AG04450 (cell line): Measurements from ENCODE around the gene GALNT7. TPM values are rescaled to one million over a fixed set of nuclear protein-coding genes. Genes with fewer than 3 reads are reported as not detected.

Experiments
- CTCF ChIA-PET: fragments of 300-600, 350-600 bp; formaldehyde crosslinking; extraction: SDS; loops from one replicate; lab custom pipeline; 2022; ENCODE audit warnings: antibody characterized with exemption, inconsistent platforms; lab: Charles Lee
- POLR2A ChIA-PET: fragments of 350-600 bp; formaldehyde crosslinking; extraction: SDS; loops from one replicate; lab custom pipeline; 2021; ENCODE audit warnings: antibody characterized with exemption, inconsistent platforms; lab: Yijun Ruan, JAX
- DNase-seq: peaks from one replicate; pipeline ENCODE4 v3.0.0-alpha.2; 2011; ENCODE audit warnings: low read depth, low spot score
- H3K27ac ChIP-seq: one replicate; pipeline ENCODE4 v1.5.1; 2012; ENCODE audit warnings: low read depth, low read length, control low read depth
- H3K27me3 ChIP-seq: one replicate; pipeline ENCODE4 v1.6.0; 2012; ENCODE audit warnings: low read length; ENCODE audit not compliant: control insufficient read depth, insufficient read depth
- H3K4me3 ChIP-seq: 2 replicates; pipeline ENCODE4 v1.5.1; 2011; ENCODE audit warnings: mild to moderate bottlenecking, low read depth, low read length, control low read depth
- H3K9me3 ChIP-seq: 2 replicates; pipeline ENCODE4 v1.5.1; 2012; ENCODE audit warnings: low read length; ENCODE audit not compliant: control insufficient read depth, insufficient read depth
- polyA plus RNA-seq: library from polyadenylated mRNA; depleted of rRNA; stranded (reverse); fragments of >200 nt; gene quantifications from 2 replicates; pipeline ENCODE4 v1.2.3, GENCODE V29; 2011
- TF ChIP-seq, protein P1 (sequence below): IDR thresholded peaks from 2 replicates; pipeline ENCODE4 v1.5.1; 2011; ENCODE audit warnings: low read depth, low read length, control low read depth, inconsistent platforms

Gene GALNT7
- polyA plus RNA-seq, 1 experiment = 47.6 TPM

DNA sequence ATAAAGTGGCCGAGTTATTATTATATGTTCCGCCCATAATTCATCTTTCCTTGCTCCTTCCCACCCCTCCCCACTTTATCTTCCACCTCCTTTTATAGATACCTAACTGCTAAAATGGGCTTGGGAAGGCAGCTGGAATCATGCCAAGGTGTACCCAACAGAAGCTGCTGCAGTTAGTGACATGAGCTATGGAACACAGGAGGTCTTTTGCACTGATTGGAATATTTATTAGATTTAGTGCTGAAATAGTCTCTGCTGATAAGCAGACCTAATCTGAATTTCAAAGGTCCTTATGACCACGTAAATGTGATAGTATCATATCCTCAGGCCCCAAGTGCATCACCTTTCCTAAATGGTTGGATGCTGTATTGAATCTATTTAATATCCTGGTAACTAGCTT, 100.7 kb downstream of the GALNT7 start:
- Histone ChIP-seq H3K27me3 (no peaks in the 10 kb centered on the region), H3K9me3 (no peaks in the 10 kb centered on the region), H3K4me3 (no peak overlapping the region), H3K27ac (no peak overlapping the region)
- ChIA-PET CTCF (interaction anchor here (0.9 to 3.2 kb wide), 2 partner anchors 19 to 256 kb away, joined by 3 to 20 read pairs; no protein-coding TSS in a partner anchor), POLR2A (no interaction called here)
- TF ChIP-seq, protein P1, sequence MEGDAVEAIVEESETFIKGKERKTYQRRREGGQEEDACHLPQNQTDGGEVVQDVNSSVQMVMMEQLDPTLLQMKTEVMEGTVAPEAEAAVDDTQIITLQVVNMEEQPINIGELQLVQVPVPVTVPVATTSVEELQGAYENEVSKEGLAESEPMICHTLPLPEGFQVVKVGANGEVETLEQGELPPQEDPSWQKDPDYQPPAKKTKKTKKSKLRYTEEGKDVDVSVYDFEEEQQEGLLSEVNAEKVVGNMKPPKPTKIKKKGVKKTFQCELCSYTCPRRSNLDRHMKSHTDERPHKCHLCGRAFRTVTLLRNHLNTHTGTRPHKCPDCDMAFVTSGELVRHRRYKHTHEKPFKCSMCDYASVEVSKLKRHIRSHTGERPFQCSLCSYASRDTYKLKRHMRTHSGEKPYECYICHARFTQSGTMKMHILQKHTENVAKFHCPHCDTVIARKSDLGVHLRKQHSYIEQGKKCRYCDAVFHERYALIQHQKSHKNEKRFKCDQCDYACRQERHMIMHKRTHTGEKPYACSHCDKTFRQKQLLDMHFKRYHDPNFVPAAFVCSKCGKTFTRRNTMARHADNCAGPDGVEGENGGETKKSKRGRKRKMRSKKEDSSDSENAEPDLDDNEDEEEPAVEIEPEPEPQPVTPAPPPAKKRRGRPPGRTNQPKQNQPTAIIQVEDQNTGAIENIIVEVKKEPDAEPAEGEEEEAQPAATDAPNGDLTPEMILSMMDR = no peak
- no peak for DNase-seq

DNA sequence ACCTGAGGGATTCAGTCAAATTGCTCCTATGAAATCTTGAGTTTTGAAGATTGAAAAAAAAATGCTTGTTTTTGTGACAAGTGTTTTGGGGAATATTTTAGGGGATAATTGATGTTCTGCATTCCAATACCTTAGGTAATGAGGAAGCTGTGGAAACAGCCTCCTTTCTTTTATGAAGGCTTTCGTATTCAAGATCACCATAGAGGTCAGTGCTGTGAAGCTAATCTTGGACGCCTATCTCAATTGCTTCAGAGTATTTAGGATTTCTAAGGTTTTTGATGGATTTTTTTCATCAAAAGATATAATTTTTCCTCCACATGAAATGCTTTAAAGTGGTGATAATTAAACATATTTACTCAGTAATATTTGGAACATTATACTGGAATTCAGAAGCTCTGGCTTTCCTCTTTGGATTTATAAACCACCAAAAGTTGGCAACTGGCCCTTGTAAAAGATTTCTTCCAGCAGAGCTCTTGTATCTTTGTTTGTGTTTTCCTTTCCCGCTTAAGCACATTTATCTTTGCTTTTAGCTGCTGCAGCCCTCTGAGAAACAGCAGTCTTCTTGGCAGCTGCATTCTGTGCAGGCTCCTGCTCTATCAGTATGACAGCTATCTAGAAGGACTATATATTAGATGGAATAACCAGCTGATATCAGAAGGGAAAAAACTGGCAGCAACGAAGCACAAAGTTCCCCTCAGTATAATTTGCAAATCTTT, 101.9 kb downstream of the GALNT7 start:
- Histone ChIP-seq H3K27ac (no peak overlapping the region), H3K9me3 (peaks cover 8% of the 10 kb centered on the region; the same call in 1 of the 2 replicates), H3K27me3 (no peaks in the 10 kb centered on the region), H3K4me3 (no peak overlapping the region)
- DNase-seq = no peak
- CTCF ChIA-PET = interaction anchor here (0.7 to 3.2 kb wide), 7 partner anchors 11 to 257 kb away, joined by 3 to 20 read pairs (median 4); no protein-coding TSS in a partner anchor
- TF ChIP-seq, protein P1 = no peak
- POLR2A ChIA-PET = interaction anchor here (1.1 kb wide), 1 partner anchor 18 kb away, joined by 4 read pairs; no protein-coding TSS in a partner anchor

DNA sequence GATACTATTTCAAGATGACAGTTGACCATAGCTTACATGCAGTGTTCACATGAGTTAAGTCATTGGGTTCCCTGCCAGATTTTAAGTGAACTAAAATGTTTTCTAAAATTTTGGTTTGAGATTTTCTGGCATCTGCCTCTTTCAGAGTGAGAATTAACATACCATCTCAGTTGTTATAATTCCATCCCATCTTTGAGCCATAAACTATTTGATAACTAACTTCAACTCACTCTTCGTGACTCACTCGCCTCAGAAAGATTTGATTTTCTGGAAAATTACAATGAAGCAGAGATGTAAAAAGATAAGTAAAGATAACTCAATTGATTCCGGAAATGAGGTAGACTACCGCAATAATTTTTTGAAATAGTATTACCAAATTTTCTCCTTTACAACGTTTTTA, 103.7 kb downstream of the GALNT7 start:
- CTCF ChIA-PET = interaction anchor here (2.4 to 3.2 kb wide), 2 partner anchors 29 to 259 kb away, joined by 16 to 20 read pairs; no protein-coding TSS in a partner anchor

DNA sequence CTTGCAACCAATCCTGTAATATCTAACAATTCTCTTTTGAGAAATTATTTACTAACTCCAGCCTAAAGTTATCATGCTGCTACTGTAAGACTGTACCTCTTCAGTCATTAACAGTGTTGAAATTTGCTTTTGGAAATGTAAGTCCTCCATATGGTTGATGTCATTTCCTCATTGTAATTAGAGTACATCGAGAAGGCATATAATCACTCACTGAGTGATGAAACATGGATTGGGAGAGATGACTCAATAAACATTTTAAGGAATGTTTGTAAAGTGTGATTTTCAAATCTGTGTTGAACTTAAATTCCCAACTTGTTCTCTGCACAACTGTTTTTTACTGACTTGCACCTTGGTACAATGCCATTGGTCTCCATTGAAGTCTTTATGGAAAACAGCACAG, 104.4 kb downstream of the GALNT7 start:
- POLR2A ChIA-PET = no interaction called here

More for the DNA sequence above, 103.7 kb downstream of the GALNT7 start:
- Histone ChIP-seq H3K27me3 (no peaks in the 10 kb centered on the region), H3K27ac (no peak overlapping the region), H3K9me3 (peaks cover 8% of the 10 kb centered on the region; the same call in 1 of the 2 replicates), H3K4me3 (no peak overlapping the region)
- DNase-seq = no peak
- POLR2A ChIA-PET = no interaction called here
- TF ChIP-seq, protein P1 = no peak

More for the DNA sequence above, 104.4 kb downstream of the GALNT7 start:
- Histone ChIP-seq H3K4me3 (no peak overlapping the region), H3K9me3 (peaks cover 8% of the 10 kb centered on the region; the same call in 1 of the 2 replicates), H3K27me3 (no peaks in the 10 kb centered on the region), H3K27ac (no peak overlapping the region)
- DNase-seq = peak; percentile 53
- CTCF ChIA-PET = interaction anchor here (3.1 kb wide), 1 partner anchor 259 kb away, joined by 23 read pairs; no protein-coding TSS in a partner anchor
- TF ChIP-seq, protein P1 = no peak
